ENCODE measurements around the gene SAP30BP.

DNA sequence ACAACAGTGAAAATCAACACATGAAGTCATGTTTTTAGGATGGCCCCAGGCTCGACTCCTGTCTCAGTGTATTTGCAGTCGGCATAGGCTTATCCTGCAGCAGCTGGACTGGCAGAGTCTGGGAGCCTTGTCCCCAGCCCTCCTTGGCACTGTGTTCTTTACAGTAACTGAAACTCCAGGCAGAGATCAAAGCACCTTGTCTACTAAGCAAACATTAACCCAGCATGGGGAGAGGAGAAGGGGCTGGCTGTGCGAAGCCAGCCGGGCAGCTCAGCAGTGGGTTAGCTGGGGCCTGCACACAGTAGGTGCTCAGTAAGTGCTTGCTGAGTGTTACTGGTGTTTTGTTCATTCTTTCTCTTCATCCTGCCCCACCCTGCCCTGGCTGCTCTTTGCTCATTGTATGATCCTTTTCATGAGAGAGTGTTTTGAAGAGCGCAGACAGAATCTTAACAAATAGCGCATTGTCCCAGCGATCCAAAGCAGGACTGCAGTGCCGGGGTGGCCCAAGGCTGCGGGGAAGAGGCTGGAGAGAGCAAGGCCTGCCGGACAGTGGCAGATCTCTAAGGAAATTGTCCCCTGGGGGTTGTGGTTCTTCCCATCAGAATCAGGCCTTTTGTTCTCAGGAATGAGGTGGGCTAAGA is 30.6 kb downstream of the SAP30BP start:
- TF ChIP-seq, protein P1, sequence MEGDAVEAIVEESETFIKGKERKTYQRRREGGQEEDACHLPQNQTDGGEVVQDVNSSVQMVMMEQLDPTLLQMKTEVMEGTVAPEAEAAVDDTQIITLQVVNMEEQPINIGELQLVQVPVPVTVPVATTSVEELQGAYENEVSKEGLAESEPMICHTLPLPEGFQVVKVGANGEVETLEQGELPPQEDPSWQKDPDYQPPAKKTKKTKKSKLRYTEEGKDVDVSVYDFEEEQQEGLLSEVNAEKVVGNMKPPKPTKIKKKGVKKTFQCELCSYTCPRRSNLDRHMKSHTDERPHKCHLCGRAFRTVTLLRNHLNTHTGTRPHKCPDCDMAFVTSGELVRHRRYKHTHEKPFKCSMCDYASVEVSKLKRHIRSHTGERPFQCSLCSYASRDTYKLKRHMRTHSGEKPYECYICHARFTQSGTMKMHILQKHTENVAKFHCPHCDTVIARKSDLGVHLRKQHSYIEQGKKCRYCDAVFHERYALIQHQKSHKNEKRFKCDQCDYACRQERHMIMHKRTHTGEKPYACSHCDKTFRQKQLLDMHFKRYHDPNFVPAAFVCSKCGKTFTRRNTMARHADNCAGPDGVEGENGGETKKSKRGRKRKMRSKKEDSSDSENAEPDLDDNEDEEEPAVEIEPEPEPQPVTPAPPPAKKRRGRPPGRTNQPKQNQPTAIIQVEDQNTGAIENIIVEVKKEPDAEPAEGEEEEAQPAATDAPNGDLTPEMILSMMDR (IDR thresholded peaks at IDR 0.05; ENCODE audit: borderline replicate concordance, extremely low read depth, low read length, poor library complexity, severe bottlenecking), result no peak
- TF ChIP-seq EZH2 (IDR thresholded peaks at IDR 0.05; ENCODE audit: borderline replicate concordance, low read depth, low read length, severe bottlenecking), result no peak
